Tibial nerve (tissue), 4 donors: Measurements from ENCODE around the gene CERS6. TPM values are rescaled to one million over a fixed set of nuclear protein-coding genes. Genes with fewer than 3 reads are reported as not detected.

ENCODE experiments used
- DNase-seq, 2 donors: peaks; one replicate each; pipeline ENCODE4 v3.0.0-alpha.2; 2019; ENCODE audit warnings: low spot score in 2 of 2
- H3K27ac ChIP-seq, 4 donors: fragments of 200-600 bp; sonication (generic) in 3 of 4; one replicate each; pipeline ENCODE4 v1.5.1; 2017 to 2019; ENCODE audit warnings: mild to moderate bottlenecking in 1 of 4
- H3K27me3 ChIP-seq, 2 donors: fragments of 200-600 bp; sonication (generic) in 1 of 2; one replicate each; pipeline versions ENCODE4 v1.5.1 to v1.6.0; 2017 to 2019
- H3K36me3 ChIP-seq, 3 donors: fragments of 200-600 bp; sonication (generic); one replicate each; pipeline ENCODE4 v1.5.1; 2018 to 2019
- H3K4me1 ChIP-seq, 4 donors: fragments of 200-600 bp; sonication (generic) in 3 of 4; one replicate each; pipeline ENCODE4 v1.5.1; 2017 to 2019
- H3K4me3 ChIP-seq, 4 donors: fragments of 200-600 bp; sonication (generic) in 3 of 4; one replicate each; pipeline ENCODE4 v1.5.1; 2017 to 2019; ENCODE audit warnings: mild to moderate bottlenecking in 1 of 4, moderate library complexity in 1 of 4
- H3K9me3 ChIP-seq, 4 donors: fragments of 200-600 bp; sonication (generic) in 3 of 4; one replicate each; pipeline ENCODE4 v1.5.1; 2017 to 2019
- EP300 ChIP-seq, 2 donors: sonication (generic); formaldehyde crosslinking; IDR thresholded peaks; one replicate each; pipeline ENCODE4 v1.6.1; 2017; ENCODE audit warnings: antibody characterized with exemption in 2 of 2, mild to moderate bottlenecking in 1 of 2
- POLR2A ChIP-seq, 2 donors: fragments of 450-650 bp; IDR thresholded peaks; one replicate each; pipeline ENCODE4 v1.6.1; 2017; ENCODE audit warnings: antibody characterized with exemption in 2 of 2, mild to moderate bottlenecking in 2 of 2, moderate library complexity in 2 of 2
- WGBS, 2 donors: methylation state at CpG; one replicate each; pipeline ENCODE4 v1.1.5; 2018; 5-methylcytosine and 5-hydroxymethylcytosine counted together
- total RNA-seq, 4 donors: library from RNA; depleted of rRNA; stranded (reverse); fragments of >200 nt; gene quantifications; one replicate each; pipeline ENCODE4 v1.1.0, GENCODE V29; 2016
- TF ChIP-seq, protein P1 (sequence below), 5 experiments: fragments of 200-600 bp in 3 of 5; fragments of 450-650 bp in 2 of 5; sonication (generic) in 3 of 5; IDR thresholded peaks; one replicate each; pipeline ENCODE4 v1.5.1; 2016 to 2019; ENCODE audit warnings: antibody characterized with exemption in 5 of 5, mild to moderate bottlenecking in 3 of 5, moderate library complexity in 2 of 5

CERS6 gene
- total RNA-seq, 4 donors from 2014 or later = 37.7 to 38.7 (median 37.8) TPM

DNA sequence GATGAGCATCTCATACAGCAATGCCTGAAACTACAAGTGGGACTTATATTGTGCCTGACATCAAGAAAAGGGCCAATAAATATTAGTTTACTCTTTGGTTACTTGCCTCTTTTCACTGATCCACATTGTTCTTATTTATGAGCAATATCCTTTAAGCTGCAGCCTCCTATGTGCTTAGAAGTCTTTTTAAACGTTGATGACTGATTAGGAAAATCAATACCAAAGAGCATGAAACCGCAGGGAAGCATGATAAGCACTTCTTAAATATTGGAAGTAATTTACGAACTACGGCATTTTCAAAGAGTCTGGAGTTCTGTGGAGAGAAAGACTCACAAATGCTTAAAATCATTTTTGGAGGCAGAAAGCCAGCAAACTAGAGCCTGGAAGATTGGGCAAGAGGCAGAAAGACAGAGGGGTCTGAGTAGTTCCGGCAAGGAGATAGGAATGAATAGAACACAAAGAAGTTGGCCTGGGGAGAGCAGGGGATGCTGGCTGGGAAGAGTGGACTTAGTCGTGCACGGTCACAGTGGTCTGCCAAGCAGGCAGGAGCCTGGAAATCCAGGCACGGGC is 223.8 kb downstream of the CERS6 start:
- Histone ChIP-seq H3K27me3 (no peaks in the 10 kb centered on the region), H3K4me1 (no peaks in the 10 kb centered on the region), H3K27ac (no peak overlapping the region), H3K9me3 (no peaks in the 10 kb centered on the region), H3K4me3 (no peak overlapping the region), H3K36me3 (no peaks in the 10 kb centered on the region)
- no peak for DNase-seq
- TF ChIP-seq EP300 (IDR thresholded peaks at IDR 0.05) = no peak
- TF ChIP-seq, protein P1, sequence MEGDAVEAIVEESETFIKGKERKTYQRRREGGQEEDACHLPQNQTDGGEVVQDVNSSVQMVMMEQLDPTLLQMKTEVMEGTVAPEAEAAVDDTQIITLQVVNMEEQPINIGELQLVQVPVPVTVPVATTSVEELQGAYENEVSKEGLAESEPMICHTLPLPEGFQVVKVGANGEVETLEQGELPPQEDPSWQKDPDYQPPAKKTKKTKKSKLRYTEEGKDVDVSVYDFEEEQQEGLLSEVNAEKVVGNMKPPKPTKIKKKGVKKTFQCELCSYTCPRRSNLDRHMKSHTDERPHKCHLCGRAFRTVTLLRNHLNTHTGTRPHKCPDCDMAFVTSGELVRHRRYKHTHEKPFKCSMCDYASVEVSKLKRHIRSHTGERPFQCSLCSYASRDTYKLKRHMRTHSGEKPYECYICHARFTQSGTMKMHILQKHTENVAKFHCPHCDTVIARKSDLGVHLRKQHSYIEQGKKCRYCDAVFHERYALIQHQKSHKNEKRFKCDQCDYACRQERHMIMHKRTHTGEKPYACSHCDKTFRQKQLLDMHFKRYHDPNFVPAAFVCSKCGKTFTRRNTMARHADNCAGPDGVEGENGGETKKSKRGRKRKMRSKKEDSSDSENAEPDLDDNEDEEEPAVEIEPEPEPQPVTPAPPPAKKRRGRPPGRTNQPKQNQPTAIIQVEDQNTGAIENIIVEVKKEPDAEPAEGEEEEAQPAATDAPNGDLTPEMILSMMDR (IDR thresholded peaks at IDR 0.05) = no peak
- no peak for TF ChIP-seq POLR2A (IDR thresholded peaks at IDR 0.05)
- WGBS, 2 donors = 67 to 76% methylated on average over 8 of the region's 8 CpGs

DNA sequence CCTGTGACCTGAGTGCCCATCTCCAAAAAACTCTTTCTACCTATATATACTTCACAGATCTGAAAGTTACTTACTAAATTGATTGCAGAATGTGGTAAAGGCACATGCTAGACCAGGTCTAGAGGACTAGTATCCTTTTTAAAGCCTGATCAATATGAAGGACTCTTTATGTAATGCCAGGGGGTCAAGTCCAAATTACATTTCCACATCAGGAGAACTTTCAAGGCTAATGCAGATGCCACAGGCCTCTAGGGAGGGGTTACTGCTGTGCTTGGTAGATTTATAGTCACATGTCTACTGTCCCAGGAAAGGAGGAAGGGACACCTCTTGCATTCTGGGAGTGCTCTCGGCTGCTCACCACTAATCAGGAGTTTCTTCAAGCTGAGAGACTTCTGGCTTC is 227.9 kb downstream of the CERS6 start:
- Histone ChIP-seq H3K9me3 (no peaks in the 10 kb centered on the region), H3K36me3 (no peaks in the 10 kb centered on the region), H3K4me3 (no peak overlapping the region), H3K27me3 (no peaks in the 10 kb centered on the region), H3K27ac (no peak overlapping the region), H3K4me1 (no peaks in the 10 kb centered on the region)
- 87 to 97% methylated on average over 1 of the region's 1 CpG for WGBS, 2 donors
- DNase-seq = no peak
- TF ChIP-seq EP300 (IDR thresholded peaks at IDR 0.05) = no peak
- TF ChIP-seq, protein P1 (IDR thresholded peaks at IDR 0.05) = no peak
- no peak for TF ChIP-seq POLR2A (IDR thresholded peaks at IDR 0.05)

DNA sequence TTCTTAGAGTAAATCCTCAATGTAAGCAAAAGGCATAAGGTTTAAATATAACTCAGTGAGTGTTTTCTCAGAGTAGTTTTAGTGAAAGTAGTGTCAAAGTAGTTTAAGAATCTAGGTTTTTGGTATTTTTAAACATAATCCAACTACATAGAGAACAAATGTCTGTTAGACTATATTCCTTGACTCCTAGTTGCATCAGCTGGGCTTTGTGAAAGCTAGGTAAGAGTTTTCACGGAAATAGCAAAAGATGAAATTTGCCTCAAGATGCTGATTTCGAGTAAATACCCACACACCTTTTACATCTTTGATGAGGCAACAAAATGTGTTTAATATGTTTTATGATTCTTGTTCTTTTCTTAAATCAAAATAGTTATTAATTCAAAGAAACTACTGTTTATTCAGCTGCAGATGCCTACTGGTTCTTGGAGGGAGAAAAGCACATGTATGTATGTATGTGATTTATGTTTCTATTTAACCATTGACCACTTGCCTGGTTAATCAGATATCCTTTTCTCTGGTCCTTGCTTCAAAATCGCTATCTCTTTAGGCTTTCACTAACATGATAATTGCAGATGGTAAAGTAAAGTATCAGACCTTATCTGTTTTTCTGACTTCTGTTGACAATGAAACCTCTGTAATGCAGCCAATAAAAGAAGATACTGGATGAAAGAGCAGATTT is 229.0 kb downstream of the CERS6 start:
- DNase-seq = no peak
- H3K27me3 ChIP-seq = no peaks in the 10 kb centered on the region
- H3K9me3 ChIP-seq = no peaks in the 10 kb centered on the region
- no peak overlapping the region for H3K4me3 ChIP-seq
- H3K4me1 ChIP-seq = no peaks in the 10 kb centered on the region
- no peak overlapping the region for H3K27ac ChIP-seq
- 76 to 80% methylated on average over 3 of the region's 3 CpGs for WGBS, 2 donors
- TF ChIP-seq, protein P1 (IDR thresholded peaks at IDR 0.05) = no peak
- no peak for TF ChIP-seq EP300 (IDR thresholded peaks at IDR 0.05)
- no peak for TF ChIP-seq POLR2A (IDR thresholded peaks at IDR 0.05)
- no peaks in the 10 kb centered on the region for H3K36me3 ChIP-seq

DNA sequence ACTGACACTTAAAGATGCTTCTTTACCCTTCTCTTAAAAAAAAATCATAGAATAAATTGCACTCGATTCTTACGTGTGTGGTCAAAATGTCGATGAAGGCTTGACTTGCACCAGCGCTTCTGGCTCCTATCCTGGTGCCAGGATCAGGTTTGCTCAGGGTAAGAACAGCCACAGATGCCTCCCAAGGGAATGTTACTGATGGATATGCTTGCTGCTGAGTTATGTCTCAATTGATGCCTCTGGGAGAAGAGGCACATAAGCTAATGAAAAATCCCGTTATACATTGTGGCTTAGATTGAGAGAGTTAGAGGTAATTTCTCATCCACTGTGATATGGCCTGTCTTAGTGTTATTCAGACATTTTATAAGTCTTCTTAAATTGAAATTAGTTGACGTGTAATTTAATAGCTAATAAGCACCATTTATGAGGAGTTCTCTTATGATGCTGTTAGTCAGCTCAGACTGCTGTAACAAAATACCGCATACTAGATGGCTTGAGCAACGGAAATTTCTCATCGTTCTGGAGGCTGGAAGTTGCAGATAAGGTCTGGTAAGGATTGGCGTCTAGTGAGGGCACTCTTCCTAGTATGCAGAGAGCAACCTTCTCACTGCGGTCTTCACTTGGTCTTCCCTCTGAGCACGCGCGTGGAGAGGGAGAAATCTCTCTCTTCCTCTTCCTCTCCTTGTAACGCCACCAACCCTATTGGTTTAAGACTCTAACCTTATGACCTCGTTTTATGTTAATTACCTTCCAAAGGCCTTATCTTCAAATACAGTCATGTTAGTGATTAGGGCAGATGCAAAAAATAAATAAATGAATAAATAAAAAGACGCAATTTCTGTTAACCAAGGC is 229.8 kb downstream of the CERS6 start:
- TF ChIP-seq POLR2A (IDR thresholded peaks at IDR 0.05) (no peak), EP300 (IDR thresholded peaks at IDR 0.05) (no peak)
- TF ChIP-seq, protein P1 (IDR thresholded peaks at IDR 0.05) = no peak
- WGBS, 2 donors = 86 to 88% methylated on average over 17 of the region's 17 CpGs
- no peak overlapping the region for H3K4me3 ChIP-seq

More for the DNA sequence above, 229.8 kb downstream of the CERS6 start:
- DNase-seq = no peak
- H3K9me3 ChIP-seq = no peaks in the 10 kb centered on the region
- H3K27ac ChIP-seq = no peak overlapping the region
- H3K4me1 ChIP-seq = no peaks in the 10 kb centered on the region
- H3K36me3 ChIP-seq = no peaks in the 10 kb centered on the region
- H3K27me3 ChIP-seq = no peaks in the 10 kb centered on the region
